Measurements from ENCODE around the gene CXCL11.

GRCh38 chr4:76022031-76022430, 13.8 kb downstream of the CXCL11 start:
- TF ChIP-seq CTCF (IDR thresholded peaks at IDR 0.05): no peak
- no peak for TF ChIP-seq POLR2A (IDR thresholded peaks at IDR 0.05)
